Measurements from ENCODE around the gene TCF25.

GRCh38 chr16:89925596-89926079 lies 52.2 kb downstream of the TCF25 start:
- no peak for TF ChIP-seq EZH2 (IDR thresholded peaks at IDR 0.05; ENCODE audit: low read depth)
- TF ChIP-seq CTCF (conservative IDR thresholded peaks at IDR 0.05) = no peak

All from PC-9 (cell line).